GM04503 (cell line): Measurements from ENCODE around the gene DCAF6.

ENCODE experiments used
- DNase-seq: peaks from one replicate; pipeline ENCODE4 v3.0.0-alpha.2; 2012; ENCODE audit warnings: low read depth

Gene DCAF6

DNA sequence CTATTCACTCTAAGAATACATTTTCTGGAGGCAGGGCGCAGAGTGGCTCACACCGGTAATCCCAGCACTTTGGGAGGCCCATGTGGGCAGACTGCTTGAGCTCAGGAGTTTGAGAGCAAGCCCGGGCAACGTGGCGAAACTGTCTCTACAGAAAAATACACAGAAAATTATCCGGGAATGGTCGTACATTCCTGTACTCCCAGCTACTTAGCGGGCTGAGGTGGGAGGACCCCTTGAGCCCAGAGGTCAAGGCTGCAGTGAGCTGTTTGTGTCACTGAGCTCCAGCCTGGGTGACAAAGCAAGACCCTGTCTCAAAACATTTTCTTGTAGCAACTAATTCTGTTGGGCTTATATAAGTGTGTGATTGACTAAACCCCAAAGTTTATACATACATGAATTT, 169.8 kb downstream of the DCAF6 start:
- DNase-seq: no peak

DNA sequence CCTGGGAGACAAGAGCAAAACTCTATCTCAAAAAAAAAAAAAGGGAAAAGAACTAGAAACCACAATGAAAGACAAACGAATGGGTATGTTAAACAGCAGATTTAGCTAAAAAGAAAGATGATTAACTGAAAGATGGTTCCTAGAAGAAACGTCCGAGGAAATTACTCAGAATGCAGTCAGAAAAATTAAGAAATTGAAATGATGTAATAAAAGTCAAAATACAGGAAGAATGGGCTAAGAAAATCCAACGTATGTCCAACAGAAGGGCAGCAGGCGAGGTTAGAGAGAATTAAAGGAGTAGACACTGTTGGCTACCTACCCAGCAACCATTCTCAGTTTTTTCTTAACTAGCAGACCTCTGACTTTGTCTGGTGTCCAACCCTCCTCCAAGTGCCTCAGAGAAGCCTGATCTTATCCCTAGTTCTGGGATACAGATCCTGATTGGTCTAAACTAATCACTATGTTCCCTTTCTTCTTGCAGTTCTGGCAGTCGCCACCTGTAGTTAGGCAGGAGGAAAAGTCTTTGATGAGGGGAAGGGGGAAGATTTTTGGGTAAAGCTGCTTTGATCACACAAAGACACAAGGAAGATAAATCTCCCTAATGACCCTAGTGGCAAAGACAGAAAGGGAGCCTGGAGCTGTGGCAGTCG, 174.5 kb downstream of the DCAF6 start:
- DNase-seq: no peak

DNA sequence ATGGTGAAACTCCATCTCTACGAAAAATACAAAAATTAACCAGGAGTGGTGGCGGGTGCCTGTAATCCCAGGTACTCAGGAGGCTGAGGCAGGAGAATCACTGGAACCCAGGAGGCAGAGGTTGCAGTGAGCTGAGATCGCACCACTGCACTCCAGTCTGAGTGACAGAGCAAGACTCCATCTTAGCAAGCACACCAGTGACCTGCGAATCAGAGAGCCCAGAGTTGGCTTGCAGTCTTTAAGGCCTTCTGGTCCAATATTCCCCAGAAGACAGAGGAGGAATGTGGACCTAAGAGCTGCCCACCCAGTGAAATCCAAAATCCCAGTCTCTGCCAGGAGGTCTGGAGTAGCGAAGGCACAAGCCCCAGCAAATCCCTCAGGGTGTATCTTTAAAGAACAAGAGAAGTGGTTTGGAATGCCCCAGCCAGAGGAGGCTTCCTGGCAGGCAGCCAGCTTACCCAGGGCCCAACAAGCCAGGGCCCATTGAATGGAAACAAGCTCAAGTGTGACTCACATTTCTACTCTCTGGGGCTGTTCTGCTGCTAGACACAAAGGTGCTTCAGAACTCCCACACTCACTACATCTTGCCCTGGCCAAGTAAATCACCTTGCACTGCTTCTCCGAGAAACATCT, 176.3 kb downstream of the DCAF6 start:
- DNase-seq: no peak

DNA sequence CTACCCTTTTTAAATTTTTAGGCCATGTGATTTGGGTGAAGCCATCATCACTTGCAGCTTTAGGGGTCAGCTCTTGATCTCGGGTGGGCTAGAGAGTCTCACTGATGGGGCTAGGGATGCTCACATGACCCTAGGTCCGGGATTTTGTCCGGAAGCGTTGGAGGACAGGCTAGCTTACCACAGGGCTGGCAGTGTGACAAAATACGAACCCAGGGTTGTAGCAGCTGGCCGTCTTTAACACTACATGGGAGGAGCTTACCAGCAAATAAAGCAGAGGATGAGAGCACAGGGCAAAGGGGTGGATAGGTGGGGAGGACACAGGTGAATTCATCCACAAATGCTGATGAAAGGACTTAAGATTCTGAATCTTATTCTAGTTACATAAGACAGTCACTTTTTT, 178.4 kb downstream of the DCAF6 start:
- DNase-seq: no peak

DNA sequence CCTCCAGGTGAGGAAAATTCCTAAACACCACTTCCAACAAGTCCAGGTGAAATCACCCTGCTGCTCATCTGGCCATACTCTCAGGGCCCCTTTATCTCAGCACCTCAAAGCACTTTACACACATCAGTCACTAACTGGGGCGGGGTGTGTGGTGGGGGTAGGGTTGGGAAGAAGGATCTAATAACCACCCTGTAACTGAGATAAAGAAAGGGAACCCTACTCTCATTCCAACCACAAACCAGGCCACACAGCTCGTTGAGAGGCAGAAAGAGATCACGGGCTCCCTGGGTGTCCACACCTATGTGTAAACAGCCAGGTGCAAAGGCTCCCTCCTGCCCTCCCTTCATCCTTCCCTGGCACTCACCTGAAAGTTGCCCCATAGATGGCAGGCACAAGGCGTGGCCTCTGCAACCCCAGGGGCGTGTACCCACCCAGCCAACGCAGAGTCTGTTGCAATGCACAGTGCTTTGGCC, 179.9 kb downstream of the DCAF6 start:
- DNase-seq: no peak

DNA sequence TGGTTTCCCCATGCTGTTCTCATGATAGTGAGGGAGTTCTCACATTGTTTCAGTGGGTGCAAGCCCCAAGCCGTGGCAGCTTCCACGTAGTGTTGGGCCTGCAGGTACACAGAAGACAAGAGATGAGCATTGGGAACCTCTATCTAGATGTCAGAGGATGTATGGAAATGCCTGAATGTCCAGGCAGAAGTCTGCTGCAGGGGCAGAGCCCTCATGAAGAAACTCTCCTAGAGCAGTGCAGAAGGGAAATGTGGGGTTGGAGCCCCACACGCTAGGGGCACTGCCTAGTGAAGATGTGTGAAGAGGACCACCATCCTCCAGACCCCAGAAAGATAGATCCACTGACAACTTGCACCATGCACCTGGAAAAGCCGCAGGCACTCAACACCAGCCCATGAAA, 183.3 kb downstream of the DCAF6 start:
- no peak for DNase-seq

DNA sequence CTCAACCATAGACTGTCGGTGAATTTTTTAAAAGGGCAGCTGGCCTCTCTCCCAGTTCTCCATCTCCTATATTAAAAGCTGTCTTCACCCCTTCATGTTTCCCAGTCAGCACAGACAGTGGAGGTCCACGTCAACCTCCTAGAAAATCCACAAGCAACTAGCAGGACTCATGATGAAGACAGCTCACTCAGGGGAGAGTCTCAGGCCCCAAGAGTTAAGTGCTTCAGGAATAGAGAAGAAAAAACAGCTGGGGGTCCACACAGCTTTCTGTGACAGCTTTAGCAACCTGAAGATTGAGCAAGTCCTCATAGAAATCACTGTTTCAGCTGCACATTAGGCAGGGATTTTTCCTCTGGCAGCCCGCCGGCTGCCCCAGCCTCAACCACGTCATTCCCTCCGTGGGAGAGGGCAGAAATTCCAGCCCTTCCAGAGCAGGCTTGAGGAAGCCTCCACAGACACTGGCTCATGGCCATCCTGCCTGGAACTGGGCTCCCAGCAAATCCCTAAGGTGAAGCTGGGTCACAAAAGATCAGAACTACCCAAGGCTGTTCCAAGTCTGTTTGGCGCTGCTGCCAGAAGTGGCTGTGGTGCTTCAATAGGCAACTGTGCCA, 185.0 kb downstream of the DCAF6 start:
- peak; percentile 71 for DNase-seq

DNA sequence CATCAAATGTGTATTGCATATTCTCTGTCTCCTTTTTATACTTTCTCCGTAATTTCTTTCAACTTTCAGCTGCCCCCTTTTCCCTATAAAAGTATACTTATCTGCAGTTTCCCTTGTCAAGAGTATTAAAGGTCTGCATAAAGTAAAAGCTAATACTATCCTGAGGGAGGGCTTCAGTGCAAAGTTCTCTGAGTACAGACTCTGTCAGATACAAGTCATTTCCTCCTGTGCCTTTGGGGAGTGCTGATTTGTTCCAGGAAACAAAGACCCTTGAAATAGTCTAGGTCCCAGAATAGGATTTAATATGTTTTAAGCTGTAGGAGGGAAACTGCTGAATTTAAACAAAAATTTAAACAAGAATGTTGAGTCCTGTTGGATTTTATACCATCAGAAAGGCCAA, 188.6 kb downstream of the DCAF6 start:
- no peak for DNase-seq
